Activated CD8-positive, alpha-beta memory T cell treated with anti-CD3 and anti-CD28 coated beads, Interleukin-2, amount 50 U/mL, for 24 hours (primary cell): Measurements from ENCODE around the gene RAB11A.
A peak's percentile ranks its signal among the peaks of the same experiment; 100 is the strongest.
"Not testable (repeated sequence)": the region's sequence is repeated elsewhere in the genome, so short reads cannot be mapped to it uniquely, and the experiment has no call there.

Experiments used
- DNase-seq: peaks from one replicate; pipeline ENCODE4 v3.0.0-alpha.2; 2020; ENCODE audit errors: extremely low read depth

Gene RAB11A

GRCh38 chr15:65845826-65846519 is 23.3 kb upstream of the RAB11A start:
- no peak for DNase-seq

DNA sequence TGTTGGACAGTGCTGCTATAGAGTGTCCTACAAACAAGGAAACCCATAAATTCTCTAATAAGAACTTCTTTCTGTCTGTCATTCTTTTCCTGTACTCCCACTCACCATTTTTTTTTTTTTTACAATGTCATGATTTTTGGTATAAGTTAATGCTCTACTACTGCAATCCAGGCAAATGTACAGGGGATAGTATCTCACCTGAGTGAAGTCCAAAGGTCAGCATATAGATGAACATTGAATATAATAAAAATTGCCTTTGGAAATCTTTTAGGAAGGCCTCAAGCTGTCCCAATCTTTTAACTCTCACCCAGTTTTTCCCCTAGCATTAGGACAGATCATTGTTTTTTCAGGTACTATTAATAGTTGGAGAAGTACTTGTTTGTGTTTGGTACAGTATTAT is 21.3 kb upstream of the RAB11A start:
- no peak for DNase-seq

DNA sequence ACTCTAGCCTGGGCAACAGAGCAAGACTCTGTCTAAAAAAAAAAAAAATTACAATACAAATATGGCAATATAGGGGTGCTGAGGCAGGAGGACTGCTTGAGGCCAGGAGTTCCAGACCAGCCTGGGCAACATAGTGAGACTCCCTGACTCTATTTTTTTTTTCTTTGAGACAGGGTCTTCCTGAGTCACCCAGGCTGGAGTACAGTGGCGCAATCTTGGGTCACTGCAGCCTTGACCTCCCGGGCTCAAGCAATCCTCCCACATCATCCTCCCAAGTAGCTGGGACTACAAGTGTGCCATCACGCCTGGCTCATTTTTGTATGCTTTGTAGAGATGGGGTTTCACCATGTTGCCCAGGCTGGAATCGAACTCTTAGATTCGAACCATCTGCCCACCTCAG is 17.3 kb upstream of the RAB11A start:
- no peak for DNase-seq

DNA sequence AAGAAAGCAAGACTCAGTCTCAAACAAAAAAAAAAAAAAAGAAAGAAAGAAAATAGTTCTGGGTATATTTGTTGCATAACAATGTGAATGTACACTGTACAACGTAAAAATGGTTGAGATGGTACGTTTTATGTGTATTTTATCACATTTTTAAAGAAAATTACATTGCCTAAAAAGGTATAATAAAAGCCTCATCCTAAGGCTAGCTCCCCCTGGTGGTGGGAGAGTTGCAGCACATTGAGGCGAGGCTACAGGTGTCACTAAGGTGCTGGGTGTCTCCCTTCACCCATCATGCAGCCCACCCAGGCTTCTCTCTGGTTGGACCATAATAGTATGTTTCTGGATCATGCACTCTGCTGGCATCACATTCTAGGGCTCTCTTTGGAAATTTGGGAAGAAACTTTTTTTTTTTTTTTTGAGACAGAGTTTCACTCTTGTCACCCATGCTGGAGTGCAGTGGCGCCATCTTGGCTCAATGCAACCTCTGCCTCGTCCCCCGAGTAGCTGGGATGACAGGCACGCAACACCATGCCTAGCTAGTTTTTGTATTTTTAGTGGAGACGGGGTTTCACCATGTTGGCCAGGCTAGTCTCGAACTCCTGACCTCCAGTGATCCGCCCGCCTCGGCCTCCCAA is 12.4 kb upstream of the RAB11A start:
- peak; percentile 56 for DNase-seq

- DNase-seq, result no peak
Measured at GRCh38 chr15:65857718-65858402, 11.4 kb upstream of the RAB11A start.

DNA sequence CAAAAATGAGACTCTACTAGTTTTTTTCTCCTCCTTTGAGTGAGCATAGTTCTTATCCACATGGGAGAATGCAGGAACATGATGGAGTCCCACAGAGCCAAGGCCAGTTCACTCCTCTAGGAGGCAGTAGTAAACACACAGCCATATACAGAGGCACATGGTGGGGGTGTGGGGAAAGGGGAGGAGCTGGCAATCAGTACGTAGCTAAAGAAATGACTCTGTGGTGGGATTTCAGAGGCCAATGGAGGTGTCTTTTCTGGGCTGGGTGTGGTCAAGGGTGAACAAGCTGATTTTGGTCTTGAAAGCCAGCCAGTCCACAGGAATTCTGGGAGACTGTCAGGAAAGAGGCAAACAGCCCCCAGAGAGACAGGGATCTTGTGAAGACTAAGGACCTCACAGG is 6.6 kb upstream of the RAB11A start:
- DNase-seq, result peak; percentile 40

DNA sequence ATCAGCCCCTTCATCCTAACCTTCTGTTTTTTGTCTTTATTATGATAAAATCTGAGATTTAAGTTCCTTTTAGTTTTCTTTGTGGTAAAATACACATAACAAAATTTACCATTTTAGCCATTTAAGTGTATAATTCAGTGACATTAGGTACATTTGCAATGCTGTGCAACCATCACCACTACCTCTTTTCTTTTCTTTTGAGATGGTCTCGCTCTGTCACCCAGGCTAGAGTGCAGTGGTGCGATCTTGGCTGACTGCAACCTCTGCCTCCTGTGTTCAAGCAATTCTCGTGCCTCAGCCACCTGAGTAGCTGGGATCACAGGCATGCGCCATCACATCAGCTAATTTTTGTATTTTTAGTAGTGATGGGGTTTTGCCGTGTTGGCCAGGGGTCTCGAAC is 6.2 kb upstream of the RAB11A start:
- DNase-seq, result no peak

GRCh38 chr15:65867244-65867643 is 2.0 kb upstream of the RAB11A start:
- DNase-seq, result no peak

GRCh38 chr15:65867933-65868332 is 1.4 kb upstream of the RAB11A start:
- DNase-seq, result not testable (repeated sequence)

- no peak for DNase-seq
Measured at GRCh38 chr15:65868546-65869125, 655 bp upstream of the RAB11A start.

DNA sequence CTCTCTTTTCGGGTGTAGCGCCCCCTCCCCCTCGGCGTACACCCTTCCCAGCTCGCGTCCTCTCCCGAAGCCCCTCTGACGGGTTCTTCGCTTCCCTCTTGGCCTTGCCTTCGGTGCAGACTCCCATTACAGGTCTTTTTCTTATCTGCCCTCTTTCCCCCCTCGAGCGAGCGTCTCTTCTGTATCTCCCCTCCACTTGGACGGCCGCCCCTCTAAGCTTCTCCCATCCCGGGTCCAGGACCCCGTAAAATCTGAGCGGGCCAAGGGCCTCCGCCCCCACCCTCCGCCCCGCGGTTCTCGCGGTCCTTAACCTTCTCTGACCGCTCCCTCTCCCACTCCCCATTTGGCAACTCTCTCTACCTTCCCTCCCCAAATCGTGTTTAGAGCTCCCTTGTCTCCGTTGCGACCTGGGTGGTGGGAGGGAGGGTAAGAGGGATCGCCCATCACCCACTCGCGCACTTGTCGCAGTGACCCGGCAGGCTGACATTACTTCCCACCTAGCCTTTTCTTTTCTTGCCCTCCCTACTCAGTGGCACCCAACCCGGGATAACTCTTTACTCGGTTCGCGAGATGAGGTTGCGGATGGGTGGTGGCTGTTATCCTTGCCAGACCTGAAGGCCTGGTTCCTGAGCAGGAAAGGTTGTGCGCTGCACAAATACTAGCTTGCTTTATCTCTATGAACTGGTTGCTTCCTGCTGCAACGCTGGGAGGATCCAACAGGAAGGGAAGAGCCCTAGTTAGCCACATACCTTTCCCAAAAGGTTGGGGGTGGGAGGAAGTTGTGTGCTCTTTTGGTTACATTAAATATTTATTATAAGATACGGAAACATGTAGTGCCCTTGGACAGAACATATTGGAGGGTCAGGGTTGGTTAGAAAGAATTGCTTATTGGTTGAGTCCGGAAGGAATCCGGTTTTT is 922 bp downstream of the RAB11A start:
- no peak for DNase-seq

- DNase-seq, result no peak
Measured at GRCh38 chr15:65870889-65871533, 1.7 kb downstream of the RAB11A start.

DNA sequence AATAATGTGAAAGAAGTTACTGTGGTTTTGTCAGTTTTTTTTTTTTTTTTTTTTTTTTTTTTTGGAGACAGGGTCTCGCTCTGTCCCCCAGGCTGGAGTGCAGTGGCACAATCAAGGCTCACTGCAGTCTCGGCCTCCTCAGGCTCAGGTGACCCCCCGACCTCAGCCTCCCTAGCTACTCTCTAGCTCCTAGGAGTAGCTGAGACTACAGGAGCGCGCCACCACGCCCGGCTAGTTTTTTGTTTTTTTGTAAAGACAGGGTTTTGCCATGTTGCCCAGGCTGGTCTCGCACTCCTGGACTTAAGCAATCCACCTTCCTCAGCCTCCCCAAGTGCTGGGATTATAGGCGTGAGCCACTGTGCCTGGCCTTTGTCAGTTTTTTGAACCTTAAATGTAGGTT is 2.6 kb downstream of the RAB11A start:
- not testable (repeated sequence) for DNase-seq

- not testable (repeated sequence) for DNase-seq
Measured at GRCh38 chr15:65872596-65872995, 3.3 kb downstream of the RAB11A start.

- DNase-seq, result no peak
Measured at GRCh38 chr15:65873256-65873655, 4.0 kb downstream of the RAB11A start.

- no peak for DNase-seq
Measured at GRCh38 chr15:65875458-65875857, 6.2 kb downstream of the RAB11A start.

DNA sequence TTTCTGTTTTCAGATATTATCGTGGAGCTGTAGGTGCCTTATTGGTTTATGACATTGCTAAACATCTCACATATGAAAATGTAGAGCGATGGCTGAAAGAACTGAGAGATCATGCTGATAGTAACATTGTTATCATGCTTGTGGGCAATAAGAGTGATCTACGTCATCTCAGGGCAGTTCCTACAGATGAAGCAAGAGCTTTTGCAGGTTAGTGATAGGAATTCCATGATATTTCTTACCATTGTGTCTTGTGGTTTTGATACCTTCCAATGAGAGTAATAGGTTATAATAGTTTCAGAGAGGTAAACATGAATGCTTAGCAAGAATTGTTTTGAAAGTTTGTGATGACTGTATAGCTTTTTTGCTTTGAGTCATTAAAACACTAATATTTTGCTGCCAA is 8.5 kb downstream of the RAB11A start:
- no peak for DNase-seq

DNA sequence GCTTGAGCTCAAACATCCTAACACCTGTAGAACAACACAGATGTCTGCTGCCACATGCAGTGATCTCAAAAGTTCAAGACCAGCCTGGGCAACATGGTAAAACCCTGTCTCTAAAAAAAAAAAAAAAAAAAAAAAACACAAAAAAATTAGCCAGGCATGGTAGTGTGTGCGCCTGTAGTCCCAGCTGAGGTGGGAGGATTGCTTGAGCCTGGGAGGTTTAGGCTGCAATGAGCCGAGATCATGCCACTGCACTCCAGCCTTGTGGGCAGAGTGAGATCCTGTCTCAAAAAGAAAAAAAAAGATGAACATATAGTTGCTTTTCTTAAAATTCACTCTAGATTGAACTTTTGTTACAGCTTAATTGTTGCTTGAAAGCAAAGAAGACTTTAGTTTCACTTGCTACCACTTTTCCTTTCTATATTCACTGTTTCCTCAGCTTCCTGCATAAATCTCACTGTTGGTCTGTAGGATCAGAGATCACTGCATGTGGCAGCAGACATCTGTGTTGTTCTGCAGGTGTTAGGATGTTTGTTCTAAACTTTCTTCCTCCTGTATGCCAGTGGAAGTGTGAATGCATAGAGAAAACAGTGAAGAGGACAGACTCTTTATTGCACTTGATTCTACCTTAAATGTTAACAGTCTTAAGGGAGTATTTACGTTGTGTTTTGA is 12.6 kb downstream of the RAB11A start:
- no peak for DNase-seq

DNA sequence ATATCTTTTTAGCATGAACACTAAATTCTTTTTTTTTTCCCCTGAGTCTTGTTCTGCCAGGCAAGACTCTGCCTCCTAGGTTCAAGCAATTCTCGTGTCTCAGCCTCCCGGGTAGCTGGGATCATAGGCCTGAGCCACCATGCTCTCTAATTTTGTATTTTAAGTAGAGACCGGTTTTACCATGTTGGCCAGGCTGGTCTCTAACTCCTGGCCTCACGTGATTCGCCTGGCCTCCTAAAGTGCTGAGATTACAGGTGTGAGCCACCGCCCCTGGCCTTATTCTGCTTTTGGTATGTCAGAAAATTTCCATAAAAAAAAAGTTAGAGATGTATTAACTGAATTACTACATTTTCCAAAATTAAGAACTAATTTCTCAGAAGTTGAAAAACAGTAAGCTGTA is 14.3 kb downstream of the RAB11A start:
- DNase-seq, result no peak

DNA sequence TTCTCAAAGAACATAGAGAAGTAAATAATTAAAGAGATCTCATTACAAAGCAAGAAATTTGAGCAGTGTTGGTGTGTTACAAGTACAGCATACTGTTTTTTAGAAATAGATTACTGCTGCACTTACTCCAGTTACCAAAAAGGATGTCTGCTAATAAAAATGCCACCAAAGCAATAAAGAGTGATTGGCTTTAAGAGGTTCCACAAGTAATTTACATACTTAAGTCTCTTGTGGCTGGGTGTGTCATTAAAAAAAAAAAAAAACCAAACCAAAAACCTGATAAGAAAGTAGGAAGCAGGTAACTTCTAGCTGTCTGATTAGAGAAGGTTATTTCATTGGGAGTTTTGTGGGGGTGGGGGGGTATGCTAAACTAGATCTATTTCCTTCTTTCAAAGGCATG is 15.2 kb downstream of the RAB11A start:
- no peak for DNase-seq
